Stimulated activated CD4-positive, alpha-beta T cell treated with anti-CD3 and anti-CD28 coated beads, Interleukin-1b, Interleukin-23, amount 100 ng/mL, for 48 hours (primary cell): ENCODE results near the gene SUN2.

Experiments
- DNase-seq: peaks from one replicate; pipeline ENCODE4 v3.0.0-alpha.2; 2020

The SUN2 gene

GRCh38 chr22:38715176-38715764 is 40.5 kb downstream of the SUN2 start:
- DNase-seq, result no peak

- no peak for DNase-seq
These were observed 41.9 kb downstream of the SUN2 start for GRCh38 chr22:38713921-38714320.

DNA sequence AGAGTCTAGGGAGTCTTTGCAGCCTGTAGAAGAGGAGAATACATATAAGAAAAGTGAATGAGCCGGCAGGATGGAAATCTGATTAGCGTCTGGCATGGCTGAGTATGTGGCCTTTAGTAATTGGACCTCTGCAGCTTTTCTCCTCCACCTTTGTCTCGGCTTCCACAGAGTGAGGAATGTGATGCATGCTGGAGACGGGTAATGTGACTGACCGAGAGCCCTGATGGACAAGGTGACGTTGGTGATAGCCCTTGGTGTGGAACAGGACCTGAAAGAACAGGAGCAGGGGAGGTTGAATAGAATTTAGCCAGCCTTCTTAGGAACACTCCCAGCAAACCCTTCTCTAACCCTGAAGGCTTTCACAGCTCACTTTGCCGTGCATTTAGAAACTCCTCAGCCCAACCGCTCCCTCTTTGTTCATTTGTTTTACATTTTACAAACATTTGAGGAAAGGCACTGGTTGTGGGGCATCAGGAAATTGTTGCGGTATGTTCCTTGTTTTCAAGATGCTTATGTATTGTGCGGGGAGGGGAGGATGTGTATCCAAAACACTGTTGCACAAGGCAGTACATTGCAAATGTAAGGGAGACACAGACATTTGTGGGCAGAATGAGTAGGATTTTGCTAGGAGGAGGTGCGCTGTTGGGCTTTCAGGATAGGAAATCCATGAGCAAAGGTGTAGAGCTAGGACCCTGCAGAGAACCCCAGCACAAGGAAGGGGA is 43.2 kb downstream of the SUN2 start:
- DNase-seq, result no peak

DNA sequence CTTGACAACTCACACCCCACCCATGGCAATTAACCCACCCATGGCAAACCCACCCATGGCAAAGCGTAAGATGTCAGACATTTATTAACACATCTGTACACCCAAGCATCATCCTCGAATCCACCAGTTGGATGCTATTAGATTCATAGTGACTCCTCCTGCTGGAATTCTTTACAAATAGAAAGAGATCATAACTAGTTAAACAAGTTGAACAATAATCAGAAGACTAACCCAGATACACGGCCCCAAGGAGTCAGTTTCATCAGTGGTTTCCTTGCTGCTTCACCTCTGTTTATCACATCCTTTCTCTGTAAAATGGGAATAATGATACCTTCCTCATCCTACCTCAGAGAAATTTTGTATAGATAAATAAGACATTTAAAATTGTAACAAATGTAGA is 44.9 kb downstream of the SUN2 start:
- no peak for DNase-seq

DNA sequence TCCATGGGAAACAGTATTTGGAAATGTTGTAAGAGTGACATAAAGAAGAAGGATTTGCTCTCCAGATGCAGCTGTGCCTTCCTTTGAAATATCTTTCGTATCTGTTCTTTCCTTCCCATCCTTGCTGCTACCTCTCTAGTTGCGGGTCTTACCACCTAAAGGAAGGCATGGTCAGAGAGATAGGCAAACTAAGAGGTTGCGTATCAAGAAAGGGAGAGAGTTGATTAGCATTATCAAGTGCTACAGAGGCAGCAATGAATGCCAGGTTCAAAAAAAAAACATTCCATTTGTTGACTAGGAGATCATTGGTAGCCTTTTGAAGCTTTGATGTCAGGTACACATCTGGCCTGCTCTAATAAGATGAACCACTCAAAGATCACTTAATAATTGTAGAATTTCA is 45.4 kb downstream of the SUN2 start:
- DNase-seq, result no peak

- DNase-seq, result no peak
These were observed 46.5 kb downstream of the SUN2 start for GRCh38 chr22:38709306-38709705.

- no peak for DNase-seq
These were observed 47.8 kb downstream of the SUN2 start for GRCh38 chr22:38707984-38708383.

GRCh38 chr22:38707346-38707745 is 48.5 kb downstream of the SUN2 start:
- DNase-seq, result no peak

GRCh38 chr22:38706901-38707195 is 49.0 kb downstream of the SUN2 start:
- no peak for DNase-seq

DNA sequence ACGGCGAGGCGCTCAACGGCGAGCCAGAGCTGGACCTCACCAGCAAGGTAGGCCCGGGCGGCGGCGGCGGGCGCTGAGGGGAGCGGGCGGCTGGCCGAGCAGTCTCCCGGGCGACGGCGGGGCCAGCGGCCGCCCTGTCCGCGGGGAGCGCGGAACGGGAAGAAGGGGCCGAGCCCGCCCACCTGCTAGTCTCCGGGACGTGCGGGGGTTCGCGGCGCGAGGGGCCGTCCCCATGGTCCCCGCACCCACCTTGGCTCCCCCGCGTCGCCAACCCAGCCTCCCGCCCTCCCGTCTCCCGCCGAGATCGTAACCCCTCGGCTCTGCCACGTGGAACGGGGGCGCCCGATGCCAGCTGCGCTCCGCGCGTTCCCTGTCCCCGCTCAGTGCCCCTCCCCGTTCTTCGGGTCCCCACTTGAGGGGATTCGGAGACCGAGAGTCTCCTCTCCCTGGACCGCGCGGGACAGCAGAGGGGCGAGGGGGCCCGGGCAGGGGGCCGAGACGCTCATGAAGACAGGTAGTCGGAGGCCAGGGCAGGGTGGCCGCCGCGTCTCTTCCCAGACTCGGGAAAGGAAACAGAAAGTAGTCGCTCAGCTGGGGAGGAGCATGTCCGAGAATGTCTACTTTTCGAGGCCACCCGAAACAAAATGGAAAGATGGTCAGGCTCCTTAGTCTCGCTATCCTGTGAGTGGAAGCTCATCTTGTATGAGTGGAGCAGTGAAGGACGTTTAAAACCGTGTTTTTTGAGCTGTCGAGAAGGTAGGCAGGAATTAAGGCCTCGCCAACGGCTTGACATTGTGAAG is 49.5 kb downstream of the SUN2 start:
- DNase-seq, result peak; percentile 32

- DNase-seq, result peak; percentile 99
These were observed 50.3 kb downstream of the SUN2 start, which contains the start of gene GTPBP1 for GRCh38 chr22:38705235-38706100. Gene GTPBP1, plus strand, starts transcription at chr22:38705944. Its CDS starts 12 bp downstream, at chr22:38705956.

DNA sequence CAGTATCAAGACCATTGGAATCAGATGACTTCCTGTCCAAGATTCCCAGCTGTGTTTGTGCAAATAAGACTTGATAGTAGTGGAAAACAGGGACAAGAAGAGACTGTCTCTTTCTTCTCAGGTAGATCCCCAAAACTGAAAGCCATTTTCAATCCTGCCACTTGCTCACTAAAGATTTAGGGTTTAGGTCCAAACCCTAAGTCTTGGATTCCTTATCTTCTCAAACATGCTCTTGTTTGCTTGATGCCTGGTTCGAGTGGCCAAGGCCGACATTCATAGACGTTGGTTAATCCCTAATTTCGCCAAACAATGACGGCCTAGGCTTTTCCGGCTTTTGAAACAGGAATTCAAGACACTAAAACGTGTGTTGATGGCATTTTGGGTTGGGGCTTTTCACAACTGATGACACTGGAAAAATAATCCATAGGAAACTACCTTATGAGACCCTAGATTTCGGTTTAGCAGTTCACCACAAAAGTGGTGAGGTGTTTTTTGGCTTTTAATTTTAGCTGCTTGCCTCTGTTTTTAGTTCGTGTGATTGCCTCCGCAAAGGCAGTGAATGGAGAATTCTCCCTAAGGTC is 51.1 kb downstream of the SUN2 start:
- no peak for DNase-seq

- peak; percentile 97 for DNase-seq
These were observed 54.8 kb downstream of the SUN2 start, which contains the start of gene JOSD1 for GRCh38 chr22:38700789-38701628. Gene JOSD1, minus strand, starts transcription at chr22:38700943. Its CDS starts 956 bp downstream, at chr22:38699987.

GRCh38 chr22:38700270-38700788 is 55.5 kb downstream of the SUN2 start:
- peak; percentile 16 for DNase-seq

GRCh38 chr22:38699784-38700183 is 56.0 kb downstream of the SUN2 start:
- DNase-seq, result no peak

DNA sequence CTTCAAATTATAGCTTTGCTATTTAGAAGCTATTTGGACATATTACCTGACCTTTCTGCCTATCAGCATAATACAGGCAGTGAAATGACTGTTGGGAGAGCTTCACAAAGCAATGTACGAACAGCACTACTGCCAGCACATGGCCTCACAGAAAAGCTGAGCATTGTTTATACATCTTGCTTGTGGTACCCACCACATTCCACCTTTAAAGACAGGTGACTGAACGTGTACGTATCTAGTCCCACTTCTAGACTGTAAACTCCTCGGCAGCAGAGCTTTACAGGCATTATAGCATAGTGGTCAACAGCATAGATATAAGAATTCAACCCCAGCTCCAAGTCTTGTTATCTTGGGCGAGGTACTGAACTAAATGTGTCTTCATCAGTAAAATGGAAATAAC is 56.7 kb downstream of the SUN2 start:
- DNase-seq, result no peak

DNA sequence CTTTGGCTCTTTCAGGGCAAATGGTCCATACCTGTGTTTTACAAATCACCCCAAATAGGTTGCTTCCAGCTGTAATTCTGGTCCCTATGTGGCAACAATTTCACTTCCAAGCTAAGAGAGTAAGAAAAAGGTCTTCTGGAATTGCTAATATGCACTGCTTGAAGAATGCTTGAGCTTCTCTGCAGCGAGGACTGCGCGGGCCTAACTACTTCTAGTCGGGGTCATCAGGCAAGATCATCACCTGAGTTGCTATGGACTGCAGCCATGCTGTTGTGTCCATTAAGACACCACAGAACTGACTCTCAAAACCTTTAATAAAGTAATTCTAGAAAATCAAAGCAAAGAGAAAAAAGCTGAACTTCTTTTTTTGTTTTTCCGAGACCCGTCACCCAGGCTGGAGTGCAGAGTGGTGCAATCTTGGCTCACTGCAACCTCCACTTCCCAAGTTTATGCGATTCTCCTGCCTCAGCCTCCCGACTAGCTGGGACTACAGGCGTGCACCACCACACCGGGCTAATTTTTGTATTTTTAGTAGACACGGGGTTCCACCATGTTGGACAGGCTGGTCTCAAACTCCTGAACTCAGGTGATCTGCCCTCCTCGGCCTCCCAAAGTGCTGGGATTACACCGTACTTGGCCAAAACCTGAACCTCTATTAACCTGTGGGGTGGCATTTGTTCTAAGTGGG is 57.2 kb downstream of the SUN2 start:
- DNase-seq, result no peak

DNA sequence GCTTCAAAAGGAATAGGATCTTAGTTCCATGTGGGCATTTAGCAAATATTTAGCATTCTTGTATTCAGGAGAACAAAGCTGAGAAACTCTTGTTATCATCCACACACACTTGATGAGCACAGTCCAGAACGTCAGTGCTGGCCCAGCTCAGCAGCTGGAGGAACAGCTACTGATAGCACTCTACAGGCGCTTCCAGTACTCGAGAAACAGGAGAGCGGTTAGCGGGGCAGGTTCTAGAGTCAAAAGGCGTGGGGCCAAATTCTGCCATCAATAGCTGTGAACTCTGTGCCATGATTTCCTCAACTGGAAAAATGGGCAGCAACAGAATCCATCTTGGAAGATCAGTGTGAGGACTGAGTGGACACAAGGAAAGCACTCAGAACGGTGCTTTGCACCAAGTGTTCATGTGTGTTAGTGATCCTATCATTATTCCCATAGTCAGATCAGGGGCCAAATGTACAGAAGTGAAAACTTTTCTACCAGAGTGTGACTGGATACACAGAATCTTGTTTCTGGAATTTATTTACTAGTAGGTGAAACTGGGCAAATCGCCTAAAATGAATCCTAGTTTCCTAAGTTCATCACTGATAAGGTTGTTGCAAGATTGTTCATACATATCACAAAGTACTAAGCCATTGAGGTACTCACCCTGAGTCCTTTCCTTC is 58.2 kb downstream of the SUN2 start:
- DNase-seq, result no peak

- peak; percentile 62 for DNase-seq
These were observed 59.0 kb downstream of the SUN2 start for GRCh38 chr22:38696606-38697424.
